Hepatocyte (in vitro differentiated cells): ENCODE measurements around the gene KMO. TPM values are rescaled to one million over a fixed set of nuclear protein-coding genes. Genes with fewer than 3 reads are reported as not detected.

ENCODE experiments used
- DNase-seq: peaks from one replicate; pipeline ENCODE4 v3.0.0-alpha.2; 2016; ENCODE audit warnings: low spot score
- H2AFZ ChIP-seq: fragments of 200-600 bp; sonication (generic); 2 replicates; pipeline ENCODE4 v1.6.0; 2016; ENCODE audit warnings: antibody characterized with exemption, mild to moderate bottlenecking
- H3K27ac ChIP-seq: fragments of 200-600 bp; sonication (generic); 2 replicates; pipeline ENCODE4 v1.5.1; 2016; ENCODE audit warnings: mild to moderate bottlenecking
- H3K27me3 ChIP-seq: fragments of 200-600 bp; sonication (generic); 2 replicates; pipeline ENCODE4 v1.6.1; 2016
- H3K36me3 ChIP-seq: fragments of 200-600 bp; sonication (generic); replicated peaks from 2 replicates; pipeline ENCODE4 v1.5.1; 2016; ENCODE audit warnings: low read depth; ENCODE audit not compliant: insufficient read depth
- H3K4me1 ChIP-seq: fragments of 200-600 bp; sonication (generic); 2 replicates; pipeline ENCODE4 v1.5.1; 2016; ENCODE audit warnings: mild to moderate bottlenecking, moderate library complexity; ENCODE audit not compliant: insufficient read depth
- H3K4me2 ChIP-seq: fragments of 200-600 bp; sonication (generic); 2 replicates; pipeline ENCODE4 v1.6.0; 2016
- H3K4me3 ChIP-seq: fragments of 200-600 bp; sonication (generic); 2 replicates; pipeline ENCODE4 v1.5.1; 2016; ENCODE audit warnings: mild to moderate bottlenecking
- H3K79me2 ChIP-seq: fragments of 200-600 bp; sonication (generic); 2 replicates; pipeline ENCODE4 v1.6.0; 2017; ENCODE audit warnings: mild to moderate bottlenecking
- H3K9me2 ChIP-seq: fragments of 200-600 bp; sonication (generic); replicated peaks from 2 replicates; pipeline ENCODE4 v1.6.0; 2017; ENCODE audit warnings: mild to moderate bottlenecking; ENCODE audit not compliant: insufficient read depth
- H3K9me3 ChIP-seq: fragments of 200-600 bp; sonication (generic); 2 replicates; pipeline ENCODE4 v1.5.1; 2016; ENCODE audit warnings: low read depth, mild to moderate bottlenecking
- H4K20me1 ChIP-seq: fragments of 200-600 bp; sonication (generic); 2 replicates; pipeline ENCODE4 v1.6.0; 2016; ENCODE audit warnings: mild to moderate bottlenecking; ENCODE audit not compliant: insufficient read depth, poor library complexity, severe bottlenecking
- EZH2 ChIP-seq: fragments of 200-600 bp; sonication (generic); IDR thresholded peaks from 2 replicates; pipeline ENCODE4 v1.6.1; 2016; ENCODE audit warnings: antibody characterized with exemption, mild to moderate bottlenecking, borderline replicate concordance
- EZH2phosphoT487 ChIP-seq: fragments of 200-600 bp; sonication (generic); IDR thresholded peaks from one replicate; pipeline ENCODE4 v1.6.1; 2018; ENCODE audit warnings: antibody characterized with exemption, mild to moderate bottlenecking, low read depth, moderate library complexity; ENCODE audit not compliant: unreplicated experiment, severe bottlenecking
- WGBS: methylation state at CpG from one replicate; pipeline ENCODE4 v1.1.6; 2016; ENCODE audit warnings: low lambda C conversion rate; ENCODE audit errors: missing lambda C conversion rate; 5-methylcytosine and 5-hydroxymethylcytosine counted together
- polyA plus RNA-seq: library from polyadenylated mRNA; unstranded; fragments of >200 nt; fragmentation: Nextera tagmentation; extraction: Ambion mirVana; gene quantifications from 2 replicates; pipeline ENCODE4 v1.2.1, GENCODE V29; 2016
- total RNA-seq: library from RNA; depleted of rRNA; stranded (reverse); fragments of >200 nt; gene quantifications from 2 replicates; pipeline ENCODE4 v1.2.3, GENCODE V29; 2014
- TF ChIP-seq, protein P1 (sequence below): fragments of 200-600 bp; sonication (generic); IDR thresholded peaks from 2 replicates; pipeline ENCODE4 v1.5.1; 2016; ENCODE audit warnings: antibody characterized with exemption, mild to moderate bottlenecking; ENCODE audit not compliant: poor library complexity

Gene KMO
- total and polyA plus RNA-seq, 2 experiments from 2014 or later: 1.4 to 2.8 TPM

DNA sequence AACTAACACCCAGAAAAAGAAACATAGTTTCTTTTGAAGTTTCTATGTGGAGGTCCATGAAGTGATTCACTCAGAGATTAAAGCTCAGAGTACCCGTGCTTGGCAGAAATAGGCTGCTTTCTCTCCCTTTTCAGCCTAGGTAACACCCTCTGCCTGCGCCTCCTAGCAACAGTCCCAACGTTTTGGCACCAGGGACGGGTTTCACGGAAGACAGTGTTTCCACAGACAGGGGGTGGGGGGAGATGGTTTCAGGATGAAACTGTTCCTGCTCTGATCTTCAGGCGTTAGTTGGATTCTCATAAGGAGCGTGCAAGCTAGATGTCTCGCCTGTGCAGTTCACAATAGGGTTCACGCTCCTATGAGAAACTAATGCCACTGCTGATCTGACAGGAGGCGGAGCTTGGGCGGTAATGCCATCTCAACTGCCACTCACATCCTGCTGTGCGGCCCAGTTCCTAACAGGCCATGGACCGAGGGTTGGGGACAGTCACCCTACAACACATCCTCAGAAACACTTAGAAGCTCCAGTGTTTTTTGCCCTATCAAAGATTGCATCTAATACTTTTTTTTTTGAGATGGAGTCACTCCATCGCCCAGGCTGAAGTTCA, 54.8 kb downstream of the KMO start:
- Histone ChIP-seq H3K27me3 (no peaks in the 10 kb centered on the region), H3K27ac (no peak overlapping the region), H3K4me1 (no peaks in the 10 kb centered on the region), H3K9me3 (no peaks in the 10 kb centered on the region), H4K20me1 (no peaks in the 10 kb centered on the region), H3K9me2 (no peaks in the 10 kb centered on the region), H3K79me2 (no peaks in the 10 kb centered on the region), H3K4me2 (no peak overlapping the region), H3K4me3 (no peak overlapping the region), H2AFZ (no peak overlapping the region), H3K36me3 (no peaks in the 10 kb centered on the region)
- TF ChIP-seq, protein P1, sequence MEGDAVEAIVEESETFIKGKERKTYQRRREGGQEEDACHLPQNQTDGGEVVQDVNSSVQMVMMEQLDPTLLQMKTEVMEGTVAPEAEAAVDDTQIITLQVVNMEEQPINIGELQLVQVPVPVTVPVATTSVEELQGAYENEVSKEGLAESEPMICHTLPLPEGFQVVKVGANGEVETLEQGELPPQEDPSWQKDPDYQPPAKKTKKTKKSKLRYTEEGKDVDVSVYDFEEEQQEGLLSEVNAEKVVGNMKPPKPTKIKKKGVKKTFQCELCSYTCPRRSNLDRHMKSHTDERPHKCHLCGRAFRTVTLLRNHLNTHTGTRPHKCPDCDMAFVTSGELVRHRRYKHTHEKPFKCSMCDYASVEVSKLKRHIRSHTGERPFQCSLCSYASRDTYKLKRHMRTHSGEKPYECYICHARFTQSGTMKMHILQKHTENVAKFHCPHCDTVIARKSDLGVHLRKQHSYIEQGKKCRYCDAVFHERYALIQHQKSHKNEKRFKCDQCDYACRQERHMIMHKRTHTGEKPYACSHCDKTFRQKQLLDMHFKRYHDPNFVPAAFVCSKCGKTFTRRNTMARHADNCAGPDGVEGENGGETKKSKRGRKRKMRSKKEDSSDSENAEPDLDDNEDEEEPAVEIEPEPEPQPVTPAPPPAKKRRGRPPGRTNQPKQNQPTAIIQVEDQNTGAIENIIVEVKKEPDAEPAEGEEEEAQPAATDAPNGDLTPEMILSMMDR: no peak
- TF ChIP-seq EZH2phosphoT487: no peak
- no peak for DNase-seq
- WGBS: 88% methylated on average over 14 of the region's 14 CpGs

DNA sequence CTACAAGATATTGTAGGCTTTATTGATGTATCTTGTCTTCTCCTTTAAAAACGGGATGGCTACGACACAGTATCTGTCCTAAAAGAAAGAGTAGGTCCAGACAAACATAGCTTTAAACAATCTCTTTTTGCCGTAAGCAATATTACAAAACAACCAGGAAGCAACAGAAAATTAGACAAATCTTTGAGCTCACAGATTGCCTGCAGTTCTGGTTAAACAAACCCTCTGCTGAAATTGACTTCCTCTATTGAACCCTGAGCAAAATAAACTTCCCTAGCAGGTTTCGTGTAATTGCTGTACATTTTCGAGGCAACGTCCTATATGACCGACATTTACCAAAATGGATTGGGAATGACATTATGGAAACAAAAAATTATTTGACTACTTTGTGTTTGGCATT, 57.3 kb downstream of the KMO start:
- Histone ChIP-seq H2AFZ (no peak overlapping the region), H3K4me2 (no peak overlapping the region), H4K20me1 (no peaks in the 10 kb centered on the region), H3K79me2 (no peaks in the 10 kb centered on the region), H3K4me3 (no peak overlapping the region), H3K9me2 (no peaks in the 10 kb centered on the region), H3K27me3 (no peaks in the 10 kb centered on the region), H3K36me3 (no peaks in the 10 kb centered on the region), H3K4me1 (no peaks in the 10 kb centered on the region), H3K9me3 (no peaks in the 10 kb centered on the region), H3K27ac (no peak overlapping the region)
- WGBS: 91% methylated on average over 7 of the region's 7 CpGs
- no peak for TF ChIP-seq EZH2phosphoT487
- TF ChIP-seq, protein P1: no peak
- TF ChIP-seq EZH2: no peak
- DNase-seq: no peak

DNA sequence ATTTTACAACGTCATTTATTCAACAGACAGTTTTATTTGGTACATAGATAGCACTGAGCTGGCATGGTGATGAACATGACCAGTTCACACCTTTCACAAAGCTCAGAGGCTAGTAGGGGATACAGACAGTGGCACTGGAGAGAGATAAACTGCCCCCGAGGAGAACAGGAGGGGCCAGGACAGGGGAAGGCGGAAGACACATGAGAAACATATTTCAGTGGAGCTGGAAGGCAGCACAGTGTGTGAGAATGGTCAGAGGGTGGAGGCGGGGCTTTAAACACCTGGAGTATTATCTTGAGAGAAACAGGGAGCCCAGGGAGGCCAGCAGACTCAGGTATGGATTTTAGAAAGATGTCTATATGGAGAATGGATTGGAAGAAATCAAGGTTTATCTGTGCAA, 58.5 kb downstream of the KMO start:
- Histone ChIP-seq H3K9me3 (no peaks in the 10 kb centered on the region), H3K27ac (peak overlapping the region; percentile 4), H2AFZ (no peak overlapping the region), H3K4me3 (no peak overlapping the region), H3K27me3 (no peaks in the 10 kb centered on the region), H3K79me2 (no peaks in the 10 kb centered on the region), H3K4me1 (no peaks in the 10 kb centered on the region), H3K9me2 (no peaks in the 10 kb centered on the region), H4K20me1 (no peaks in the 10 kb centered on the region), H3K4me2 (no peak overlapping the region), H3K36me3 (no peaks in the 10 kb centered on the region)
- no peak for TF ChIP-seq EZH2
- WGBS: 54% methylated on average over 4 of the region's 4 CpGs
- peak; percentile 15 for DNase-seq

DNA sequence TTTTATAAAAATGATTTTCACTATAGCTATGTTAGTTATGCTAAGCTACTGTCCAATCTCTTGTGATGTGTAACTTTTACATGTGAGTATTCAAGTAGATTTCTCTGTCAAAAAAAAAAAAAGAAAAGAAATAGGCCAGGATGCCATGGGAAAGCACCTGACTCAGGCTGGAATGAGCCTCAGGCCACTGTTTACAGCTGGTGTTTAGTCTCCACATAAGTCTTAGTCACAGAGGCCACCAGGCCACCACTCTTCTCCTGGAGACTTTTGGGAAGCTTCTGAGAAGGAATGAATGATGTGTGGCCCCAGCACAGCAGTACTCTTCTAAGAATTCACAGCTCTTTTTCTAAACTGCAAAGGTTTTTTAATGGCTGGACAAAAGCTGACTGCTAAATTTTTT, 59.1 kb downstream of the KMO start:
- Histone ChIP-seq H3K27me3 (no peaks in the 10 kb centered on the region), H3K4me3 (no peak overlapping the region), H4K20me1 (no peaks in the 10 kb centered on the region), H3K4me2 (no peak overlapping the region), H3K36me3 (no peaks in the 10 kb centered on the region), H3K79me2 (no peaks in the 10 kb centered on the region), H3K9me3 (no peaks in the 10 kb centered on the region), H3K9me2 (no peaks in the 10 kb centered on the region), H2AFZ (no peak overlapping the region), H3K4me1 (no peaks in the 10 kb centered on the region), H3K27ac (peak overlapping the region; percentile 24)
- no peak for TF ChIP-seq EZH2phosphoT487
- no peak for TF ChIP-seq EZH2
- TF ChIP-seq, protein P1: no peak
- DNase-seq: peak; percentile 48
